HCT116 (cell line): ENCODE data around the gene PCNT. TPM values are rescaled to one million over a fixed set of nuclear protein-coding genes. Genes with fewer than 3 reads are reported as not detected.

Source experiments
- ATAC-seq: fragments of 200-7000 bp; cut with Tn5 transposase; 2 replicates; pipeline ENCODE4 v1.9.1; 2020; ENCODE audit warnings: mild to moderate bottlenecking, moderate library complexity
- BruUV-seq: library from RNA; stranded (reverse); fragments of 400-500 nt; replicated peaks from 2 replicates; lab custom pipeline; 2021; lab: Mats Ljungman, UMichigan
- CTCF ChIA-PET: fragments of 300-600 bp; sonication (Branson Sonifier 250); formaldehyde crosslinking; loops from one replicate; lab custom pipeline; 2021; ENCODE audit warnings: antibody characterized with exemption; lab: Charles Lee
- POLR2A ChIA-PET: fragments of 300-600, 350-600 bp; sonication (Branson Sonifier 250); formaldehyde crosslinking; loops from one replicate; lab custom pipeline; 2021; ENCODE audit warnings: antibody characterized with exemption; lab: Charles Lee
- RAD21 ChIA-PET, 2 experiments: fragments of 300-600 bp; sonication (Branson Sonifier 250); formaldehyde crosslinking; loops; one replicate each; lab custom pipeline; 2023; ENCODE audit warnings: low total read pairs in 2 of 2; ENCODE audit not compliant: uncharacterized antibody in 2 of 2, unreplicated experiment in 2 of 2, low non-redundant PET in 1 of 2; lab: Charles Lee
- DNase-seq: peaks from one replicate; pipeline ENCODE4 v3.0.0-alpha.2; 2010; ENCODE audit warnings: low read depth, low spot score
- H2AFZ ChIP-seq: fragments of 200-600 bp; shearing (Covaris generic), sonication (generic); 2 replicates; pipeline ENCODE4 v1.6.1; 2017; ENCODE audit warnings: low read depth, mixed run types, mixed read lengths, antibody characterized with exemption, low read length; ENCODE audit not compliant: poor library complexity, severe bottlenecking
- H3K27ac ChIP-seq: 2 replicates; pipeline ENCODE4 v1.5.1; 2012; ENCODE audit warnings: low read depth, low read length
- H3K27me3 ChIP-seq: fragments of 200-600 bp; sonication (generic); 2 replicates; pipeline ENCODE4 v1.6.1; 2016; ENCODE audit warnings: mixed run types, low read length, mixed read lengths; ENCODE audit not compliant: insufficient read depth
- H3K36me3 ChIP-seq, 2 experiments: fragments of 200-500 bp in 1 of 2; fragments of 200-600 bp in 1 of 2; sonication (Bioruptor generic) in 1 of 2; sonication (generic) in 1 of 2; 2 replicates each; pipeline versions ENCODE4 v1.5.1 to v1.6.1; 2014 to 2016; ENCODE audit warnings: low read length in 2 of 2, inconsistent platforms in 1 of 2, mixed read lengths in 1 of 2, mixed run types in 1 of 2; ENCODE audit not compliant: insufficient read depth in 2 of 2, control insufficient read depth in 1 of 2
- H3K4me1 ChIP-seq, 2 experiments: fragments of 200-600 bp in 1 of 2; sonication (generic) in 1 of 2; 2 replicates each; pipeline versions ENCODE4 v1.5.1 to v1.6.1; 2012 to 2017; ENCODE audit warnings: low read length in 2 of 2, inconsistent platforms in 1 of 2, mild to moderate bottlenecking in 1 of 2, mixed read lengths in 1 of 2, mixed run types in 1 of 2, moderate library complexity in 1 of 2; ENCODE audit not compliant: insufficient read depth in 2 of 2, control insufficient read depth in 1 of 2
- H3K4me2 ChIP-seq: fragments of 200-600 bp; sonication (generic); 2 replicates; pipeline ENCODE4 v1.6.1; 2017; ENCODE audit warnings: mixed run types, low read length, mixed read lengths
- H3K4me3 ChIP-seq, 2 experiments: fragments of 200-600 bp in 1 of 2; sonication (generic) in 1 of 2; replicated peaks in 1 of 2; 2 replicates each; pipeline ENCODE4 v1.5.1; 2011 to 2016; ENCODE audit warnings: low read length in 2 of 2, control low read depth in 1 of 2, low read depth in 1 of 2, mild to moderate bottlenecking in 1 of 2, mixed read lengths in 1 of 2, mixed run types in 1 of 2
- H3K79me2 ChIP-seq: fragments of 200-600 bp; sonication (generic); 2 replicates; pipeline ENCODE4 v1.6.1; 2017; ENCODE audit warnings: mild to moderate bottlenecking, mixed run types, low read length, moderate library complexity, mixed read lengths; ENCODE audit not compliant: insufficient read depth
- H3K9ac ChIP-seq: fragments of 200-600 bp; sonication (generic); 2 replicates; pipeline ENCODE4 v1.6.1; 2016; ENCODE audit warnings: low read length, mixed read lengths
- H3K9me2 ChIP-seq: fragments of 200-600 bp; sonication (generic), shearing (Covaris generic); 2 replicates; pipeline ENCODE4 v1.6.1; 2017; ENCODE audit warnings: mixed run types, mild to moderate bottlenecking, moderate library complexity; ENCODE audit not compliant: insufficient read depth
- H3K9me3 ChIP-seq, 2 experiments: fragments of 200-500 bp in 1 of 2; fragments of 200-600 bp in 1 of 2; sonication (Bioruptor generic) in 1 of 2; sonication (generic) in 1 of 2; 2 replicates each; pipeline ENCODE4 v1.6.1; 2014 to 2017; ENCODE audit warnings: low read length in 2 of 2, mixed read lengths in 2 of 2, inconsistent platforms in 1 of 2, low read depth in 1 of 2, mild to moderate bottlenecking in 1 of 2, mixed run types in 1 of 2, moderate library complexity in 1 of 2; ENCODE audit not compliant: control insufficient read depth in 1 of 2, insufficient read depth in 1 of 2
- H4K20me1 ChIP-seq: fragments of 200-600 bp; sonication (generic), shearing (Covaris generic); 2 replicates; pipeline ENCODE4 v1.6.1; 2017; ENCODE audit warnings: mixed run types, mild to moderate bottlenecking, moderate library complexity; ENCODE audit not compliant: insufficient read depth
- ATF3 ChIP-seq: IDR thresholded peaks from 2 replicates; pipeline ENCODE4 v1.6.1; 2012
- CBX3 ChIP-seq: IDR thresholded peaks from 2 replicates; pipeline ENCODE4 v1.6.1; 2012; ENCODE audit warnings: low read depth
- CTCF ChIP-seq, 3 experiments: fragments of 200-600 bp in 1 of 3; sonication (generic) in 1 of 3; IDR thresholded peaks in 2 of 3; conservative IDR thresholded peaks in 1 of 3; 2 replicates each; pipeline ENCODE4 v1.5.1; 2012 to 2017; ENCODE audit warnings: low read depth in 2 of 3, low read length in 2 of 3, antibody characterized with exemption in 1 of 3, borderline replicate concordance in 1 of 3, control low read depth in 1 of 3, mild to moderate bottlenecking in 1 of 3, mixed read lengths in 1 of 3, mixed run types in 1 of 3, moderate library complexity in 1 of 3; ENCODE audit not compliant: insufficient read depth in 1 of 3
- EGR1 ChIP-seq: IDR thresholded peaks from 2 replicates; pipeline ENCODE4 v1.6.1; 2012; ENCODE audit warnings: low read depth
- FOSL1 ChIP-seq: IDR thresholded peaks from 2 replicates; pipeline ENCODE4 v1.6.1; 2012; ENCODE audit warnings: low read depth
- JUND ChIP-seq: IDR thresholded peaks from 2 replicates; pipeline ENCODE4 v1.6.1; 2012
- MAX ChIP-seq: IDR thresholded peaks from 2 replicates; pipeline ENCODE4 v1.6.1; 2012
- POLR2A ChIP-seq: IDR thresholded peaks from 2 replicates; pipeline ENCODE4 v1.7.0; 2011; ENCODE audit warnings: borderline replicate concordance; ENCODE audit not compliant: insufficient read depth, insufficient read length; ENCODE audit errors: extremely low read depth
- RAD21 ChIP-seq: IDR thresholded peaks from 2 replicates; pipeline ENCODE4 v1.6.1; 2012; ENCODE audit warnings: low read depth, mild to moderate bottlenecking
- REST ChIP-seq: IDR thresholded peaks from 2 replicates; pipeline ENCODE4 v1.6.1; 2012; ENCODE audit warnings: low read depth
- SIN3A ChIP-seq: IDR thresholded peaks from 2 replicates; pipeline ENCODE4 v1.6.1; 2012; ENCODE audit warnings: low read depth
- SRF ChIP-seq: IDR thresholded peaks from 2 replicates; pipeline ENCODE4 v1.6.1; 2012; ENCODE audit warnings: low read depth
- ZNF274 ChIP-seq: fragments of 200-500 bp; sonication (Bioruptor generic); IDR thresholded peaks from 2 replicates; pipeline ENCODE4 v1.6.1; 2014; ENCODE audit warnings: mild to moderate bottlenecking, low read depth, low read length, inconsistent platforms
- intact Hi-C: fragments of 100-400 bp; cut with micrococcal nuclease; formaldehyde crosslinking; loops from 2 replicates; pipeline ENCODE4 v1.10.0; 2022
- total RNA-seq: library from RNA; stranded (reverse); gene quantifications from one replicate; pipeline ENCODE4 v1.2.1, GENCODE V29; 2021; ENCODE audit not compliant: unreplicated experiment

PCNT gene
- total RNA-seq, 1 experiment from 2014 or later, result 43.6 TPM

GRCh38 chr21:46374761-46375389 is 50.9 kb downstream of the PCNT start:
- H3K9me3 ChIP-seq, result no peaks in the 10 kb centered on the region
- DNase-seq, result no peak
- no peak overlapping the region for H3K4me3 ChIP-seq
- H4K20me1 ChIP-seq, result no peaks in the 10 kb centered on the region
- ChIA-PET CTCF (no interaction called here), RAD21 (no interaction called here), POLR2A (no interaction called here)
- no peak overlapping the region for H3K4me2 ChIP-seq
- no peak overlapping the region for H3K27ac ChIP-seq
- no TSS peak for BruUV-seq
- H3K79me2 ChIP-seq, result peaks cover 72% of the 10 kb centered on the region
- H3K36me3 ChIP-seq, result peaks cover 3 to 6% of the 10 kb centered on the region in 2 experiments; a peak in 2 of 4 replicates
- H3K27me3 ChIP-seq, result no peaks in the 10 kb centered on the region
- no peak for ATAC-seq
- TF ChIP-seq SIN3A, result no peak
- H2AFZ ChIP-seq, result no peak overlapping the region
- H3K9me2 ChIP-seq, result no peaks in the 10 kb centered on the region
- no peaks in the 10 kb centered on the region for H3K4me1 ChIP-seq
- no peak overlapping the region for H3K9ac ChIP-seq
- intact Hi-C loops, result no loop called here

GRCh38 chr21:46375560-46376230 is 51.7 kb downstream of the PCNT start:
- ChIA-PET POLR2A (no interaction called here), RAD21 (no interaction called here), CTCF (no interaction called here)
- intact Hi-C loops, result no loop called here
- peaks cover 3 to 6% of the 10 kb centered on the region in 2 experiments; a peak in 2 of 4 replicates for H3K36me3 ChIP-seq
- no peaks in the 10 kb centered on the region for H3K4me1 ChIP-seq
- H3K9me3 ChIP-seq, result no peaks in the 10 kb centered on the region
- no TSS peak for BruUV-seq
- no peak for ATAC-seq
- no peak overlapping the region for H2AFZ ChIP-seq
- peaks cover 70% of the 10 kb centered on the region for H3K79me2 ChIP-seq
- no peak for DNase-seq
- H3K4me3 ChIP-seq, result no peak overlapping the region
- H3K27me3 ChIP-seq, result no peaks in the 10 kb centered on the region
- no peak overlapping the region for H3K27ac ChIP-seq
- no peaks in the 10 kb centered on the region for H4K20me1 ChIP-seq
- no peaks in the 10 kb centered on the region for H3K9me2 ChIP-seq
- H3K9ac ChIP-seq, result no peak overlapping the region
- no peak overlapping the region for H3K4me2 ChIP-seq
- TF ChIP-seq ATF3 (no peak), SIN3A (no peak), FOSL1 (no peak), CTCF (IDR thresholded peaks at IDR 0.05 in 2 of 3, conservative IDR thresholded peaks at IDR 0.05 in 1 of 3; ENCODE audit: borderline replicate concordance in 1 of 3, insufficient read depth in 1 of 3, low read depth in 2 of 3, low read length in 2 of 3) (no peak), SRF (no peak), RAD21 (no peak), JUND (no peak), MAX (no peak), REST (no peak), CBX3 (no peak), POLR2A (no peak), ZNF274 (no peak), EGR1 (no peak)
